ENCODE measurements around the gene PRPF8. TPM values are rescaled to one million over a fixed set of nuclear protein-coding genes. Genes with fewer than 3 reads are reported as not detected.
"Not testable (repeated sequence)": the region's sequence is repeated elsewhere in the genome, so short reads cannot be mapped to it uniquely, and the experiment has no call there.

Gene PRPF8
- total and polyA plus RNA-seq, 10 of the 15 experiments (the other 5 are each of a cell fraction or from before 2014, with no cell fraction given) = 77.2 to 337 (median 162) TPM

DNA sequence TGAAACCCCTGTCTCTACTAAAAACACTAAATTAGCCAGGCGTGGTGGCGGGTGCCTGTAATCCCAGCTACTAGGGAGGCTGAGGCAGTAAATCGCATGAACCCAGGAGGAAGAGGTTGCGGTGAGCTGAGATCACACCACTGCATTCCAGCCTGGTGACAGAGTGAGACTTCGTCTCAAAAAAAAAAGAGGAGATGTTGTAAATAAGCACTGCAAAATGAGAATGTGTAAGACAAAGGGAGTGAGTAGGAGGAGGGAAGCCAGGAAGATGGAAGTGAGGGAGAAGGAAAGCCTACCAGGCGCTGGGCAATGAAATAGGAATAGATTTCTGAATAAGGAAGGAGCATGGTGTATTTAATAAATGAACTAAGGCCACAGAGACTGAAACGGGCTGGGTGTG lies 8.7 kb upstream of the PRPF8 start (continued):
- TF ChIP-seq, protein P1, sequence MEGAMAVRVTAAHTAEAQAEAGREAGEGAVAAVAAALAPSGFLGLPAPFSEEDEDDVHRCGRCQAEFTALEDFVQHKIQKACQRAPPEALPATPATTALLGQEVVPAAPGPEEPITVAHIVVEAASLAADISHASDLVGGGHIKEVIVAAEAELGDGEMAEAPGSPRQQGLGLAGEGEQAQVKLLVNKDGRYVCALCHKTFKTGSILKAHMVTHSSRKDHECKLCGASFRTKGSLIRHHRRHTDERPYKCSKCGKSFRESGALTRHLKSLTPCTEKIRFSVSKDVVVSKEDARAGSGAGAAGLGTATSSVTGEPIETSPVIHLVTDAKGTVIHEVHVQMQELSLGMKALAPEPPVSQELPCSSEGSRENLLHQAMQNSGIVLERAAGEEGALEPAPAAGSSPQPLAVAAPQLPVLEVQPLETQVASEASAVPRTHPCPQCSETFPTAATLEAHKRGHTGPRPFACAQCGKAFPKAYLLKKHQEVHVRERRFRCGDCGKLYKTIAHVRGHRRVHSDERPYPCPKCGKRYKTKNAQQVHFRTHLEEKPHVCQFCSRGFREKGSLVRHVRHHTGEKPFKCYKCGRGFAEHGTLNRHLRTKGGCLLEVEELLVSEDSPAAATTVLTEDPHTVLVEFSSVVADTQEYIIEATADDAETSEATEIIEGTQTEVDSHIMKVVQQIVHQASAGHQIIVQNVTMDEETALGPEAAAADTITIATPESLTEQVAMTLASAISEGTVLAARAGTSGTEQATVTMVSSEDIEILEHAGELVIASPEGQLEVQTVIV (IDR thresholded peaks at IDR 0.05; ENCODE audit: borderline replicate concordance, partially characterized antibody) = no peak

DNA sequence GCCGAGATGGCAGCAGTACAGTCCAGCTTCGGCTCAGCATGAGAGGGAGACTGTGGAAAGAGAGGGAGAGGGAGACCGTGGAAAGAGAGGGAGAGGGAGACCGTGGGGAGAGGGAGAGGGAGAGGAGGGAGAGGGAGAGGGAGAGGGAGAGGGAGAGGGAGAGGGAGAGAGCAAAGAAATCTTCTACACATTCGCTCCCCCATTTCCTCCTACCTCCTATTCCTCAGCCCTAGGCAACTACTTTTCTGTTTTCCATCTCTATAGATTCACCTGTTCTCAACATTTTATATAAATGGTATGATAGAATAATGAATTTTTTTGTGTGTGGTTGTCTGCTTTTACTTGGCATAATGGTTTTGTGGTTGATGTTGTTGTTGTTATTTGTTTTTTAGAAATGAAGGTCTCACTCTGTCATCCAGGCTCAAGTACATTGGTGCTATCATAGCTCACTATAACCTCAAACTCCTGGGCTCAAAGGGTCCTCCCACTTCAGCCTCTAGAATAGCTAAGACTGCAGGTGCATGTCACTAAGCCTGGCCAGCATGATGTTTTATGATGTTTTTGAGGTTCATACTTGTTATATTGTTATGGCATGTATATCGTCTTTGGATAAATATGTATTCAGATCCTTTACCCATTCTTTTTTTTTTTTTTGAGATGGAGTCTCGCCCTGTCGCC lies 6.0 kb upstream of the PRPF8 start:
- RAD21 ChIA-PET (ENCODE audit: unreplicated experiment) = no interaction called here
- CTCF ChIA-PET = interaction anchor here (0.6 kb wide), 1 partner anchor 11 kb away, joined by 3 read pairs; no protein-coding TSS in a partner anchor
- TF ChIP-seq HDAC2 (IDR thresholded peaks at IDR 0.05) (no peak), BMI1 (IDR thresholded peaks at IDR 0.05; ENCODE audit: borderline replicate concordance) (no peak), MTA3 (IDR thresholded peaks at IDR 0.05; ENCODE audit: borderline replicate concordance, low read length) (no peak), SMC3 (IDR thresholded peaks at IDR 0.05; ENCODE audit: borderline replicate concordance, low read length) (no peak), NFYB (IDR thresholded peaks at IDR 0.05; ENCODE audit: insufficient read depth, low read depth, low read length) (no peak), SRF (IDR thresholded peaks at IDR 0.05; ENCODE audit: low read depth in 2 of 2, low read length in 2 of 2) (no peak), HDGF (IDR thresholded peaks at IDR 0.05) (no peak), SUZ12 (IDR thresholded peaks at IDR 0.05; ENCODE audit: unreplicated experiment) (no peak)
- in situ Hi-C loops (cut with MboI) = no loop called here
- Histone ChIP-seq H2AFZ (ENCODE audit: control insufficient read depth, low read depth, low read length) (no peak overlapping the region), H3K4me3 (no peak overlapping the region), H3K36me3 (ENCODE audit: control insufficient read depth in 2 of 2, insufficient read depth in 2 of 2, low read length in 1 of 2) (no peaks in the 10 kb centered on the region), H3K9ac (ENCODE audit: control insufficient read depth, insufficient read depth, low read length) (no peak overlapping the region), H3K4me1 (ENCODE audit: control insufficient read depth, insufficient read depth, low read length) (peaks cover 4% of the 10 kb centered on the region), H3K27me3 (replicated peaks in 1 of 2; ENCODE audit: control insufficient read depth in 2 of 2, insufficient read depth in 2 of 2, low read length in 1 of 2) (no peaks in the 10 kb centered on the region), H3K4me2 (ENCODE audit: control insufficient read depth, insufficient read depth) (no peak overlapping the region), H3K79me2 (ENCODE audit: control insufficient read depth, insufficient read depth, low read length) (no peaks in the 10 kb centered on the region), H3K27ac (ENCODE audit: control insufficient read depth, insufficient read depth) (no peak overlapping the region), H3K9me3 (replicated peaks; ENCODE audit: control insufficient read depth, insufficient read depth, low read length) (no peaks in the 10 kb centered on the region), H4K20me1 (ENCODE audit: control insufficient read depth, insufficient read depth) (no peaks in the 10 kb centered on the region)
- no TSS peak for BruUV-seq (replicated peaks)
- intact Hi-C loops (cut with micrococcal nuclease; ENCODE audit: unreplicated experiment) = no loop called here
- POLR2A ChIA-PET = interaction anchor here (0.7 kb wide), 2 partner anchors 20 to 820 kb away, joined by 3 read pairs; no protein-coding TSS in a partner anchor
- FAIRE-seq (no peak), DNase-seq (ENCODE audit: low read depth, low spot score) (no peak), ATAC-seq (no peak)
- SMC1A ChIA-PET (ENCODE audit: uncharacterized antibody, unreplicated experiment) = no interaction called here
- WGBS (ENCODE audit: insufficient coverage, insufficient replicate concordance, low lambda C conversion rate, missing lambda C conversion rate) = 96% methylated on average over 2 of the region's 8 CpGs

DNA sequence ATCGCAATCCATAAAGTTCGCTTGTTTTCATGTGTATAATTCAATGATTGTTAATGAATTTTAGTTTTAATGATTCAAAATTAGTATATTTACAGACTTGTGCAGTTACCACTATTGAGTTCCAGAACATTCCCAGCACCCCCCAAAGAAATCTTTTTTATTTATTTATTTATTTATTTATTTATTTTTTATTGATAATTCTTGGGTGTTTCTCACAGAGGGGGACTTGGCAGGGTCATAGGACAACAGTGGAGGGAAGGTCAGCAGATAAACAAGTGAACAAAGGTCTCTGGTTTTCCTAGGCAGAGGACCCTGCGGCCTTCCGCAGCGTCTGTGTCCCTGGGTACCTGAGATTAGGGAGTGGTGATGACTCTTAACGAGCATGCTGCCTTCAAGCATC lies 3.7 kb upstream of the PRPF8 start:
- H3K9ac ChIP-seq (ENCODE audit: control insufficient read depth, insufficient read depth, low read length); H4K20me1 ChIP-seq (ENCODE audit: control insufficient read depth, insufficient read depth); in situ Hi-C loops (cut with MboI); RAD21 ChIA-PET (ENCODE audit: unreplicated experiment); H3K9me3 ChIP-seq (replicated peaks; ENCODE audit: control insufficient read depth, insufficient read depth, low read length); DNase-seq (ENCODE audit: low read depth, low spot score); H3K27ac ChIP-seq (ENCODE audit: control insufficient read depth, insufficient read depth); H3K27me3 ChIP-seq (replicated peaks in 1 of 2; ENCODE audit: control insufficient read depth in 2 of 2, insufficient read depth in 2 of 2, low read length in 1 of 2); H3K4me1 ChIP-seq (ENCODE audit: control insufficient read depth, insufficient read depth, low read length); CTCF ChIA-PET; H3K4me3 ChIP-seq; ATAC-seq; H3K4me2 ChIP-seq (ENCODE audit: control insufficient read depth, insufficient read depth); SMC1A ChIA-PET (ENCODE audit: uncharacterized antibody, unreplicated experiment); H2AFZ ChIP-seq (ENCODE audit: control insufficient read depth, low read depth, low read length); H3K36me3 ChIP-seq (ENCODE audit: control insufficient read depth in 2 of 2, insufficient read depth in 2 of 2, low read length in 1 of 2); intact Hi-C loops (cut with micrococcal nuclease; ENCODE audit: unreplicated experiment); BruUV-seq (replicated peaks); FAIRE-seq: not testable (repeated sequence)
- H3K79me2 ChIP-seq (ENCODE audit: control insufficient read depth, insufficient read depth, low read length) = peaks cover 13% of the 10 kb centered on the region
- 49% methylated on average over 6 of the region's 6 CpGs for WGBS (ENCODE audit: insufficient coverage, insufficient replicate concordance, low lambda C conversion rate, missing lambda C conversion rate)
- POLR2A ChIA-PET = interaction anchor here (0.7 kb wide), 1 partner anchor 9 kb away, joined by 3 read pairs; no protein-coding TSS in a partner anchor
